ENCODE data around the gene C1R.

The C1R gene

DNA sequence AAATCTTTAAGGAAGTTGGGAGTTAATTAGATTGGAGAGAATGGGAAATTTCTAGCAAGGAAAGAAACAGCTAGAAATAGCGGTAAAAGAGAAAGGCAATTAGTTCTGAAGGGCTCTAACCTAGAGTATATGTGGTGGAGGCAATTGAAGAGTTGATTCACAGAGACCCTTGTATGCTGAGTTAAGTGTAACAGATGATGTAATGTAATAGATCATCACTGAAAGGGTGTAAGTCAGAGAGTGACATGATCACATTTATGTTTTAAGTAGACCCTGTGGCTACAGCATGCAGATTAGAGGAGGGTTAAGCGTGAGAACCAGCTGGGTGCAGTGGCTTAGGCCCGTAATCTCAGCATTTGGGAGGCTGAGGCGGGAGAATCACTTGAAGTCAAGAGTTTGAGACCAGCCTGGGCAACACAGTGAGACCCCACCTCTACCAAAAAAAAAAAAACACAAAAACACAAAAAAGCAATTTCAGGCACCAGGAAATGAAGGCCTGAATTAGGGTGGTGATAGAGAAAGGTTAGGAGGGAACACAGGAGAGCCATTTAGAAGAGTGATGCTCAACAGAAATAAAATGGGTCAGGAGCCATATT is 33.5 kb upstream of the C1R start:
- no peak overlapping the region for H3K9ac ChIP-seq (ENCODE audit: insufficient read length, low read depth)
- H3K4me1 ChIP-seq (ENCODE audit: insufficient read depth, insufficient read length): peaks cover 25% of the 10 kb centered on the region
- H3K4me3 ChIP-seq (ENCODE audit: insufficient read length, low read depth): no peak overlapping the region
- DNase-seq (ENCODE audit: low read depth, low spot score): no peak
- no peaks in the 10 kb centered on the region for H3K36me3 ChIP-seq (ENCODE audit: insufficient read depth, insufficient read length, low read length)
- TF ChIP-seq SUZ12 (IDR thresholded peaks at IDR 0.05; ENCODE audit: extremely low read depth, insufficient read depth, insufficient read length): no peak
- H3K27me3 ChIP-seq (ENCODE audit: insufficient read depth, insufficient read length): peaks cover 23% of the 10 kb centered on the region
- H3K9me3 ChIP-seq (ENCODE audit: insufficient read depth, low read length): no peaks in the 10 kb centered on the region

DNA sequence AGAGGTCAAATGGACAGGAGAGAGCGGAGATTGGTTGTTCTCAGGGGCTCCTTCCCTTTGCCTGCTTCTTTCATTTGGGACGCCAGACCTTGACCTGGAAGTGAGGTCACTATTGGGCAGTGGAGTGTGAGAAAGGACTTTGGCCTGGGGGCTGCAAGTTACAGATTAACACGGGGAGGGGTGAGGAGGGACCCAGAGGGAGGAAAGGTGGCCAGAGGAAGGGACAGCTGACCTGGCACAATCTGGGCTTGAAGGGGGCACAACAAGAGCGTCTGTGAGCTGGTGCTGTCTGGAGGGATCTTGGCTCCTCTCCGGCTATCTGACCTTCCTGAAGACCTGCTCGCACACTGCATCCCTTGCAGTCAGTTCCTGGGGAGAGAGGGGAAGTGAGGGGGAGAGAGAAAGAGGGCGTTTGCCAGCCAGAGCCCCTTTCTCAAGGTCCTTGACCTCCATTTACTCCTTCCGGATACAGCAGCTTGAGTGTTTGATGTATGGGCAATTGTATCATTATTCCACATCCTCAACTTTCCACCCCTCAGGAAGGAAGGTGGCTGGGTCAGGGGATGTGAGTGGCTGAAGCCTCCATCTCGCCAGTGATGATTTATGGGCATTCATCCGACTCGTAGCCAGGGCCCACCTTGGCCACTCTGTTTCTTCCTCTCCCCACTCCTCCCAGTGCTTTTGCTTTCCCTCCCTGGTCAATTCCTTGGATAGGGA is 31.7 kb upstream of the C1R start:
- H3K9me3 ChIP-seq (ENCODE audit: insufficient read depth, low read length): no peaks in the 10 kb centered on the region
- no peak for DNase-seq (ENCODE audit: low read depth, low spot score)
- no peak overlapping the region for H3K9ac ChIP-seq (ENCODE audit: insufficient read length, low read depth)
- no peak for TF ChIP-seq ZNF274 (IDR thresholded peaks at IDR 0.05; ENCODE audit: low read depth, low read length)
- TF ChIP-seq SUZ12 (IDR thresholded peaks at IDR 0.05; ENCODE audit: extremely low read depth, insufficient read depth, insufficient read length): no peak
- no peak for TF ChIP-seq YY1 (IDR thresholded peaks at IDR 0.05; ENCODE audit: insufficient read depth, insufficient read length)
- no peaks in the 10 kb centered on the region for H3K36me3 ChIP-seq (ENCODE audit: insufficient read depth, insufficient read length, low read length)
- H3K4me3 ChIP-seq (ENCODE audit: insufficient read length, low read depth): no peak overlapping the region
- peaks cover 22% of the 10 kb centered on the region for H3K4me1 ChIP-seq (ENCODE audit: insufficient read depth, insufficient read length)
- peaks cover 9% of the 10 kb centered on the region for H3K27me3 ChIP-seq (ENCODE audit: insufficient read depth, insufficient read length)

DNA sequence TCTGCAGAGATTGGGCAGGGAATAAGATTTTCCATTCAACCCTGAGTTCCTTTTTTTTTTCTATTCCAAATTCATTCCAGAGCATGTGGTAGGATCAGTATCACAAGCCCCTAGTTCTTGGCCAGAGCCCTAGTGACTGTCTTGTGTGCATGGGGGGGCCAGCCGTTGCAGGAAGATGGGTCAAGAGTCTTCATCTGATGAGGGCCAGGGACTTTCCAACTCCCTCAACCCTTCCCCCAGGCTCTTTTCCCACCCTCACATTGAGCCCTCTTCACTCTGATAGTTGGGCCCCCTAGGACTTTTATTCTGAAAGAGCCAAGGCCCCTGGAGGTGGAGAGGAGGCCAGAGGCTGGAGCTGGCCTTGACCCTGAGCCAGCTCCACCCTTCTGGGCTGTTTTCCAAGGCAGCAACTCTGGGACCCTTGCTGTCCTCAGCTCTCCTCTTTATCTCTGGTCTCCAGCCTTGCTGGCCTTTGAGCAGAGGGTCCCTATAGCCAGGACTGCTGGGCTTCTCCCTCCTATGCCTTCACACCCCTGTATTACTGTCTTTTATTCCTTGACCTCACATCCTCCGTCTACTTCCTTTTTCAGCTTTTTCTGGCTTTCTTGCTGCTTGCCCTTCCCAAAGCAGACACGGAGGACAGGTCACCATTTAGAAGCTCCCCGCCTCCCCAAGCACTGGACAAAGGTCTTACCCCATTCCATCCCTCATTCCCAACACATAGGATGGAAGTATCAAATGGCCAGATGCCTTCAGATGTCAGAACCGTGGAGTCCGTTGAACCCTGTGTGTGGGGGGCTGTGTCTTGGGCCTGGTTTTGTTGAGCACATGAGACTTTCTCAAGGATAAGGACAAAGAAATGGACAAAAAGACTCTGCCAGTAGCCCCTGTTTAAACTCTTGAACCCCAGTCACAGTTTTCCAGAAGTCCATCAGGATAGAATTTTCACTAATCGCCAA is 30.8 kb upstream of the C1R start:
- TF ChIP-seq ZNF274 (IDR thresholded peaks at IDR 0.05; ENCODE audit: low read depth, low read length) (no peak), SUZ12 (IDR thresholded peaks at IDR 0.05; ENCODE audit: extremely low read depth, insufficient read depth, insufficient read length) (no peak), YY1 (IDR thresholded peaks at IDR 0.05; ENCODE audit: insufficient read depth, insufficient read length) (no peak)
- H3K36me3 ChIP-seq (ENCODE audit: insufficient read depth, insufficient read length, low read length): peaks cover 5% of the 10 kb centered on the region
- H3K27me3 ChIP-seq (ENCODE audit: insufficient read depth, insufficient read length): peaks cover under 1% of the 10 kb centered on the region
- no peak for DNase-seq (ENCODE audit: low read depth, low spot score)
- no peak overlapping the region for H3K4me3 ChIP-seq (ENCODE audit: insufficient read length, low read depth)
- peaks cover 13% of the 10 kb centered on the region for H3K4me1 ChIP-seq (ENCODE audit: insufficient read depth, insufficient read length)
- H3K9me3 ChIP-seq (ENCODE audit: insufficient read depth, low read length): no peaks in the 10 kb centered on the region
- no peak overlapping the region for H3K9ac ChIP-seq (ENCODE audit: insufficient read length, low read depth)

DNA sequence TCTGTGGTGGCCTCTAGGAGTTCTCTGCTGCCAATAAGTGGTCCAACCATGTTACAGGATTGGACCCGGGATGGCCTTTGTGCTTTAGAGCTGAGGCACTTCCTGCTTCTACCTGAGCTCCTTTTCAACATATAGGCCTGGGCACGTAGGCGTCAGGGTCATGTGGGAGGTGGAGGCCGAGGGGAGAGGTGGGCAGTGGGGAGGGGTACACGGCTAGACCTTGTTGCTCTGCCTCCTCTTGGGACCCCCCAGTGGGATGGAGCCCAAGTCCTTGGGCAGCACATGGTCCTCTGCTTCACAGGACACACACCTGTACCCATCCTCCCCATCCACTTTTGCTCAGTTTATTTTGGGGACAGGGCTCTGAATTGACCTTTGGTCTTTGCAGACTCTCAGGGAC is 29.1 kb upstream of the C1R start:
- no peak for DNase-seq (ENCODE audit: low read depth, low spot score)
- Histone ChIP-seq H3K9ac (ENCODE audit: insufficient read length, low read depth) (no peak overlapping the region), H3K9me3 (ENCODE audit: insufficient read depth, low read length) (no peaks in the 10 kb centered on the region), H3K4me3 (ENCODE audit: insufficient read length, low read depth) (no peak overlapping the region), H3K27me3 (ENCODE audit: insufficient read depth, insufficient read length) (no peaks in the 10 kb centered on the region), H3K4me1 (ENCODE audit: insufficient read depth, insufficient read length) (peaks cover 10% of the 10 kb centered on the region), H3K36me3 (ENCODE audit: insufficient read depth, insufficient read length, low read length) (peaks cover 19% of the 10 kb centered on the region)
- TF ChIP-seq SUZ12 (IDR thresholded peaks at IDR 0.05; ENCODE audit: extremely low read depth, insufficient read depth, insufficient read length) (no peak), YY1 (IDR thresholded peaks at IDR 0.05; ENCODE audit: insufficient read depth, insufficient read length) (no peak), ZNF274 (IDR thresholded peaks at IDR 0.05; ENCODE audit: low read depth, low read length) (no peak)

DNA sequence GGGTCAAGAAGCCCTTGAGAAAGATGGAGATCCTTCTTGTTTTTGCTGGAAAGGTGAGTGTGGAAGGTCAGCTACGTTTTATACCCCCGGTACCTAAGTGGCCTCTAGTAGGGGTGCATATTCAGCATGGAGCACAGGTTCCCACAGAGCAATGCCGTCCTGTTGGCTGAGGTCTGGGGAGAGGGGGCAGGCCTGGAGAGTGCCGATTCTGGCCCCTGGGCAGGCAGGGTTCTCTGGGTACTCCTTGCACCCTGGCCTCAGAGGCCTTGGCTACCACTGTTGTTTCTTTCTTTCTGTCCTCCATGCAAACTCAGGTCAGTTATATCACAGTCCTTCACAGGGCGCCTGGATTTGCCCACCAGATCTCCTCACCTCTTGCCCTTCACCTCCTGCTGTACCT is 27.9 kb upstream of the C1R start:
- Histone ChIP-seq H3K9me3 (ENCODE audit: insufficient read depth, low read length) (no peaks in the 10 kb centered on the region), H3K4me3 (ENCODE audit: insufficient read length, low read depth) (no peak overlapping the region), H3K9ac (ENCODE audit: insufficient read length, low read depth) (no peak overlapping the region), H3K4me1 (ENCODE audit: insufficient read depth, insufficient read length) (peaks cover 10% of the 10 kb centered on the region), H3K27me3 (ENCODE audit: insufficient read depth, insufficient read length) (no peaks in the 10 kb centered on the region), H3K36me3 (ENCODE audit: insufficient read depth, insufficient read length, low read length) (peaks cover 26% of the 10 kb centered on the region)
- no peak for DNase-seq (ENCODE audit: low read depth, low spot score)
- TF ChIP-seq YY1 (IDR thresholded peaks at IDR 0.05; ENCODE audit: insufficient read depth, insufficient read length) (no peak), ZNF274 (IDR thresholded peaks at IDR 0.05; ENCODE audit: low read depth, low read length) (no peak), SUZ12 (IDR thresholded peaks at IDR 0.05; ENCODE audit: extremely low read depth, insufficient read depth, insufficient read length) (no peak)

DNA sequence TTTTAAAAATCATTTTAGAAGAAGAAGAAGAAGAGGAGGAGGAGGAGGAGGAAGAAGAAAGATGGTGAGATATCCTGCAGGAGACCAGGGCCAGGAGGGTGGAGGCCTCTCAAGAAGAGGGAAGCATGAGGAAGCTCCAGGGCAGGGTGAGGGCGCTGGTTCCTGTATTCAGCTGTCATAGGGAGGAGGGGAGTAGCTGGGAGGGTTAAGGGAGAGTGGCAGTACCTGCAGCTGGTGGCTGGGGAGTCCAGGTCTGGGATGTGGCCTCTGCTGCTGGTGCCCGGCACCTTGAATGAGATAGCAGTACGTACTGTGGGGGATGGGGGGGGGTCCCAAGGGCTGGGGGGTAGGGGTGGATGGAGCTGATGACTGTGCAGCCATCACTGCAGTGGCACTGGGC is 26.6 kb upstream of the C1R start:
- Histone ChIP-seq H3K4me1 (ENCODE audit: insufficient read depth, insufficient read length) (peaks cover 4% of the 10 kb centered on the region), H3K9me3 (ENCODE audit: insufficient read depth, low read length) (no peaks in the 10 kb centered on the region), H3K36me3 (ENCODE audit: insufficient read depth, insufficient read length, low read length) (peaks cover 37% of the 10 kb centered on the region), H3K27me3 (ENCODE audit: insufficient read depth, insufficient read length) (no peaks in the 10 kb centered on the region), H3K9ac (ENCODE audit: insufficient read length, low read depth) (no peak overlapping the region), H3K4me3 (ENCODE audit: insufficient read length, low read depth) (no peak overlapping the region)
- TF ChIP-seq SUZ12 (IDR thresholded peaks at IDR 0.05; ENCODE audit: extremely low read depth, insufficient read depth, insufficient read length) (no peak), ZNF274 (IDR thresholded peaks at IDR 0.05; ENCODE audit: low read depth, low read length) (no peak), YY1 (IDR thresholded peaks at IDR 0.05; ENCODE audit: insufficient read depth, insufficient read length) (no peak)
- DNase-seq (ENCODE audit: low read depth, low spot score): no peak

DNA sequence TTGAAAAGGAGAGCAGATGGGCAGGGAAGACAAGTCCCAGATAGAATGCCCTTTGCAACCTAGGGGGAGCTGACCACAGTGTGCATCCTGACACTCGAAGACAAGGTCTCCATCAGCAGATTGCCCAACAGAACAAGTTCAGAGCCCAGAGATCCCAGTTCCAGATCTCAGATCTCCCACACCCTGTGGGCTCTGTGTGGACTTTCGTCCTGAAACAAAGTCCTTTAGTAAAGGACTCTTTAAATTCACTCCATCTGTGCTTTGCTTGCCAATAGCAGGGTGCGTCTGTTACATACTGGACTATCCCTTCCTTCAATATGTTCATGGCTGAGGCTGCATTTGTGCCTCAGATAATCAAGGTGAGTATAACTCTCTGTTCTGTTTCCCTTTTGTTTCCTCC is 25.4 kb upstream of the C1R start:
- no peak for DNase-seq (ENCODE audit: low read depth, low spot score)
- Histone ChIP-seq H3K4me1 (ENCODE audit: insufficient read depth, insufficient read length) (peaks cover 5% of the 10 kb centered on the region), H3K27me3 (ENCODE audit: insufficient read depth, insufficient read length) (peaks cover 2% of the 10 kb centered on the region), H3K4me3 (ENCODE audit: insufficient read length, low read depth) (no peak overlapping the region), H3K36me3 (ENCODE audit: insufficient read depth, insufficient read length, low read length) (peaks cover 39% of the 10 kb centered on the region), H3K9ac (ENCODE audit: insufficient read length, low read depth) (no peak overlapping the region), H3K9me3 (ENCODE audit: insufficient read depth, low read length) (no peaks in the 10 kb centered on the region)
- TF ChIP-seq SUZ12 (IDR thresholded peaks at IDR 0.05; ENCODE audit: extremely low read depth, insufficient read depth, insufficient read length) (no peak), YY1 (IDR thresholded peaks at IDR 0.05; ENCODE audit: insufficient read depth, insufficient read length) (no peak)

Data from NT2/D1 (cell line).